ENCODE results near the gene ATP5MG.

- TF ChIP-seq ZNF114 (tag by site-specific recombination; IDR thresholded peaks at IDR 0.05) (no peak), REPIN1 (tag by site-specific recombination; IDR thresholded peaks at IDR 0.05; ENCODE audit: low read depth) (no peak), CTCF (tag by site-specific recombination; IDR thresholded peaks at IDR 0.05) (no peak), ZNF747 (tag by site-specific recombination; IDR thresholded peaks at IDR 0.05) (no peak), PATZ1 (tag by site-specific recombination; IDR thresholded peaks at IDR 0.05) (no peak), TCF7L2 (IDR thresholded peaks at IDR 0.05; ENCODE audit: borderline replicate concordance, low read depth, low read length) (no peak), ZNF18 (tag by site-specific recombination; IDR thresholded peaks at IDR 0.05) (no peak)
Measured at GRCh38 chr11:118379497-118379896, 21.9 kb upstream of the ATP5MG start.
